H1 (cell line): ENCODE measurements around the gene ADAMTS3. TPM values are rescaled to one million over a fixed set of nuclear protein-coding genes. Genes with fewer than 3 reads are reported as not detected.

Source experiments
- CTCF ChIA-PET: fragments of 300-600 bp; sonication (Branson Sonifier 250); formaldehyde crosslinking; loops from one replicate; lab custom pipeline; 2021; ENCODE audit not compliant: partially characterized antibody; lab: Charles Lee
- POLR2A ChIA-PET: fragments of 300-600 bp; sonication (Branson Sonifier 250); formaldehyde crosslinking; loops from one replicate; lab custom pipeline; 2021; ENCODE audit warnings: inconsistent platforms; ENCODE audit not compliant: partially characterized antibody; lab: Charles Lee
- DNase-seq, 2 experiments: peaks; one replicate each; pipeline versions ENCODE4 v3.0.0 to v3.0.0-alpha.2; 2010 to 2022; ENCODE audit warnings: low spot score in 2 of 2, low read depth in 1 of 2, mixed read lengths in 1 of 2
- FAIRE-seq: peaks from 2 replicates; lab custom pipeline; 2011; peaks lifted over from hg19 to GRCh38; lab: Jason Lieb, UNC
- H2AFZ ChIP-seq: 2 replicates; pipeline ENCODE4 v1.8.1; 2012; ENCODE audit warnings: low read length, inconsistent platforms
- H2AK5ac ChIP-seq: 2 replicates; pipeline ENCODE4 v1.6.1; 2013; ENCODE audit warnings: low read depth, low read length
- H2BK120ac ChIP-seq: replicated peaks from 2 replicates; pipeline ENCODE3; 2013; ENCODE audit warnings: low read depth, low read length, inconsistent platforms
- H2BK12ac ChIP-seq: 2 replicates; pipeline ENCODE4 v1.6.1; 2013; ENCODE audit warnings: low read depth, low read length
- H2BK15ac ChIP-seq: 2 replicates; pipeline ENCODE4 v1.6.1; 2013; ENCODE audit warnings: low read length
- H2BK20ac ChIP-seq: 2 replicates; pipeline ENCODE4 v1.6.1; 2013; ENCODE audit warnings: low read length
- H2BK5ac ChIP-seq: 2 replicates; pipeline ENCODE4 v1.6.1; 2013; ENCODE audit warnings: low read depth, low read length
- H3K14ac ChIP-seq: 2 replicates; pipeline ENCODE4 v1.6.1; 2013; ENCODE audit warnings: inconsistent platforms; ENCODE audit not compliant: insufficient read length
- H3K18ac ChIP-seq: 2 replicates; pipeline ENCODE4 v1.6.1; 2013; ENCODE audit warnings: low read length; ENCODE audit errors: extremely low read depth
- H3K23ac ChIP-seq: 2 replicates; pipeline ENCODE4 v1.6.1; 2013; ENCODE audit warnings: inconsistent platforms; ENCODE audit not compliant: insufficient read length
- H3K23me2 ChIP-seq: 2 replicates; pipeline ENCODE4 v1.6.1; 2013; ENCODE audit warnings: low read depth, low read length
- H3K27ac ChIP-seq: 2 replicates; pipeline ENCODE4 v1.6.1; 2011; ENCODE audit warnings: low read depth, low read length, inconsistent platforms
- H3K27me3 ChIP-seq, 4 experiments: replicated peaks in 1 of 4; 1 replicate in 1 of 4; 2 replicates in 3 of 4; pipeline versions ENCODE4 v1.6.1 to v1.8.1; 2011 to 2013; ENCODE audit warnings: low read length in 3 of 4, mild to moderate bottlenecking in 3 of 4, inconsistent platforms in 2 of 4, mixed read lengths in 2 of 4, moderate library complexity in 1 of 4; ENCODE audit not compliant: control insufficient read depth in 3 of 4, insufficient read depth in 3 of 4; ENCODE audit errors: extremely low read depth in 1 of 4
- H3K36me3 ChIP-seq, 4 experiments: 2 replicates each; pipeline versions ENCODE4 v1.6.1 to v1.8.1; 2011 to 2013; ENCODE audit warnings: mild to moderate bottlenecking in 4 of 4, low read length in 3 of 4, moderate library complexity in 2 of 4, control low read depth in 1 of 4, inconsistent platforms in 1 of 4; ENCODE audit not compliant: insufficient read depth in 4 of 4, control insufficient read depth in 2 of 4
- H3K4ac ChIP-seq: replicated peaks from 2 replicates; pipeline ENCODE3; 2013; ENCODE audit warnings: low read length, low read depth, mixed read lengths, inconsistent platforms; ENCODE audit not compliant: insufficient read length
- H3K4me1 ChIP-seq, 4 experiments: replicated peaks in 1 of 4; 1 replicate in 1 of 4; 2 replicates in 3 of 4; pipeline versions ENCODE4 v1.6.1 to v1.8.1; 2011 to 2013; ENCODE audit warnings: low read length in 3 of 4, inconsistent platforms in 2 of 4, mixed read lengths in 1 of 4; ENCODE audit not compliant: insufficient read depth in 4 of 4, control insufficient read depth in 3 of 4
- H3K4me2 ChIP-seq, 2 experiments: 2 replicates each; pipeline versions ENCODE4 v1.6.1 to v1.8.1; 2011 to 2013; ENCODE audit warnings: low read depth in 2 of 2, low read length in 2 of 2, control low read depth in 1 of 2, inconsistent platforms in 1 of 2, mild to moderate bottlenecking in 1 of 2; ENCODE audit not compliant: insufficient read depth in 1 of 2
- H3K4me3 ChIP-seq, 4 experiments: fragments of 200-600, 300-600 bp in 1 of 4; sonication (generic), shearing (Covaris generic), sonication (Bioruptor Twin) in 1 of 4; 2 replicates each; pipeline versions ENCODE4 v1.5.1 to v1.8.1; 2011 to 2016; ENCODE audit warnings: low read length in 4 of 4, low read depth in 3 of 4, control low read depth in 2 of 4, inconsistent platforms in 2 of 4, mild to moderate bottlenecking in 2 of 4, mixed read lengths in 1 of 4, moderate library complexity in 1 of 4; ENCODE audit not compliant: insufficient read depth in 2 of 4; ENCODE audit errors: extremely low read depth in 1 of 4
- H3K56ac ChIP-seq: replicated peaks from 2 replicates; pipeline ENCODE3; 2013; ENCODE audit warnings: low read depth, mild to moderate bottlenecking, mixed read lengths, low read length, inconsistent platforms; ENCODE audit not compliant: insufficient read length
- H3K79me1 ChIP-seq: 2 replicates; pipeline ENCODE4 v1.6.1; 2013; ENCODE audit warnings: low read depth, low read length, control low read depth
- H3K79me2 ChIP-seq, 2 experiments: 2 replicates each; pipeline versions ENCODE4 v1.6.1 to v1.8.1; 2012 to 2013; ENCODE audit warnings: low read length in 2 of 2, mild to moderate bottlenecking in 2 of 2, inconsistent platforms in 1 of 2; ENCODE audit not compliant: insufficient read depth in 2 of 2, control insufficient read depth in 1 of 2
- H3K9ac ChIP-seq, 4 experiments: replicated peaks in 1 of 4; 1 replicate in 1 of 4; 2 replicates in 3 of 4; pipeline versions ENCODE4 v1.6.1 to v1.8.1; 2011 to 2013; ENCODE audit warnings: low read depth in 3 of 4, low read length in 3 of 4, control low read depth in 2 of 4, mild to moderate bottlenecking in 2 of 4, moderate library complexity in 2 of 4, inconsistent platforms in 1 of 4; ENCODE audit errors: extremely low read depth in 1 of 4
- H3K9me3 ChIP-seq, 2 experiments: 2 replicates each; pipeline versions ENCODE4 v1.6.1 to v1.8.1; 2012 to 2013; ENCODE audit warnings: mild to moderate bottlenecking in 2 of 2, moderate library complexity in 2 of 2, control low read depth in 1 of 2, inconsistent platforms in 1 of 2, low read depth in 1 of 2, low read length in 1 of 2, mixed read lengths in 1 of 2; ENCODE audit not compliant: insufficient read depth in 2 of 2
- H4K20me1 ChIP-seq, 2 experiments: replicated peaks in 1 of 2; 2 replicates each; pipeline versions ENCODE3 to v1.8.1; 2011 to 2013; ENCODE audit warnings: inconsistent platforms in 2 of 2, low read length in 2 of 2, mild to moderate bottlenecking in 1 of 2; ENCODE audit not compliant: insufficient read depth in 2 of 2, control insufficient read depth in 1 of 2
- H4K5ac ChIP-seq: 2 replicates; pipeline ENCODE4 v1.6.1; 2013; ENCODE audit warnings: low read length, low read depth, mixed read lengths, inconsistent platforms; ENCODE audit not compliant: insufficient read length
- H4K8ac ChIP-seq: 2 replicates; pipeline ENCODE4 v1.8.0; 2013; ENCODE audit warnings: mild to moderate bottlenecking, moderate library complexity, low read length, inconsistent platforms; ENCODE audit not compliant: insufficient read depth; ENCODE audit errors: extremely low read depth
- H4K91ac ChIP-seq: replicated peaks from 2 replicates; pipeline ENCODE3; 2013; ENCODE audit warnings: low read length, mixed read lengths, inconsistent platforms; ENCODE audit not compliant: insufficient read length
- HDAC2 ChIP-seq, 2 experiments: fragments of 300-600 bp in 1 of 2; sonication (generic) in 1 of 2; IDR thresholded peaks; 2 replicates each; pipeline ENCODE4 v1.6.1; 2011 to 2012; ENCODE audit warnings: low read depth in 2 of 2, low read length in 2 of 2, mild to moderate bottlenecking in 2 of 2, moderate library complexity in 2 of 2, borderline replicate concordance in 1 of 2, inconsistent platforms in 1 of 2
- RNF2 ChIP-seq: fragments of 200-900, 300-1000 bp; sonication (generic); IDR thresholded peaks from 2 replicates; pipeline ENCODE4 v1.7.1; 2016; ENCODE audit warnings: borderline replicate concordance, low read depth, mild to moderate bottlenecking, antibody characterized with exemption, low read length; ENCODE audit not compliant: poor library complexity, severe bottlenecking; ENCODE audit errors: missing control alignments
- SIX5 ChIP-seq: IDR thresholded peaks from 2 replicates; pipeline ENCODE4 v1.6.1; 2011; ENCODE audit warnings: mild to moderate bottlenecking, low read depth, low read length
- WGBS, 2 experiments: shearing (Covaris generic) in 1 of 2; methylation state at CpG; one replicate each; pipeline versions ENCODE4 v1.1.6 to v1.1.7; 2013 to 2015; ENCODE audit warnings: low lambda C conversion rate in 2 of 2, mixed read lengths in 2 of 2, inconsistent platforms in 1 of 2, low coverage in 1 of 2, missing lambda C conversion rate in 1 of 2; ENCODE audit not compliant: insufficient replicate concordance in 2 of 2, insufficient coverage in 1 of 2, insufficient read length in 1 of 2; ENCODE audit errors: extremely low coverage in 1 of 2, missing lambda C conversion rate in 1 of 2; 5-methylcytosine and 5-hydroxymethylcytosine counted together
- polyA plus RNA-seq, 7 experiments: library from polyadenylated mRNA; depleted of rRNA in 3 of 7; stranded (reverse) in 5 of 7; unstranded in 2 of 7; fragments of >200 nt in 5 of 7; fragments of 200-250 nt in 2 of 7; gene quantifications; 1 replicate in 5 of 7; 2 replicates in 1 of 7; 4 replicates in 1 of 7; pipeline versions ENCODE4 v1.2.1 to v1.2.3, GENCODE V29; 2011 to 2013; ENCODE audit warnings: missing spikeins in 2 of 7, mixed read lengths in 2 of 7
- total RNA-seq: library from RNA; stranded (reverse); fragmentation: NEBNext Ultra II Directional; extraction: Animal tissue kit (Norgen Biotek cat#: 25700); gene quantifications from 2 replicates; pipeline ENCODE4 v1.2.1, GENCODE V29; 2021
- TF ChIP-seq, protein P1 (sequence below): IDR thresholded peaks from 2 replicates; pipeline ENCODE4 v1.6.1; 2012; ENCODE audit warnings: inconsistent platforms

The ADAMTS3 gene
- total and polyA plus RNA-seq, 2 of the 8 experiments (the other 6 are each of a cell fraction or from before 2014, with no cell fraction given): 1.3 to 3.4 TPM

DNA sequence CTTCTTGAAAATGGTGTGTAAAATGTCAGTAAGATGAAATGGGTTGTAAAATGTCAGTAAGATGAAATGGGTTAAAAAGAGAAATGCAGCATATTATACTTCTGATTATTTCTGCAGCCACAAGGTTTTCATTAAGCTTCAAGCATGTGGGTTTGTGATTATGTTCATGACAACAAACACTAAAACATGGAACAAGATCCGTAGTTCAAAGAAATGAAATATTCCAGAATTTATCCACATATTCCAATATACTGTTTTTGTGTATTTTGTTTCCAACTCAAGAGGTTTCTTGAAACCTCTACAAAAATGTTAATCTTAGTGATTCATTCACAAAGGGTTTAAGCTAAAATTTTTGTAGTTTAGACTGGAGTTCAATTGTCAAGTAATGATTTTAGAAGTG is 84.0 kb downstream of the ADAMTS3 start:
- Histone ChIP-seq H3K36me3 (no peaks in the 10 kb centered on the region), H4K5ac (no peak overlapping the region), H4K91ac (no peak overlapping the region), H3K27ac (no peak overlapping the region), H2BK120ac (no peak overlapping the region), H4K8ac (no peak overlapping the region), H3K9me3 (no peaks in the 10 kb centered on the region), H3K27me3 (no peaks in the 10 kb centered on the region), H3K56ac (no peak overlapping the region), H3K23ac (no peak overlapping the region), H2BK5ac (no peak overlapping the region), H2AK5ac (no peak overlapping the region), H2BK12ac (no peak overlapping the region), H3K4me1 (no peaks in the 10 kb centered on the region), H3K18ac (no peak overlapping the region), H3K4ac (no peak overlapping the region), H2BK15ac (no peak overlapping the region), H2AFZ (no peak overlapping the region), H3K23me2 (no peaks in the 10 kb centered on the region), H2BK20ac (no peak overlapping the region), H3K4me3 (no peak overlapping the region), H4K20me1 (no peaks in the 10 kb centered on the region), H3K4me2 (no peak overlapping the region), H3K14ac (no peak overlapping the region), H3K9ac (no peak overlapping the region), H3K79me2 (no peaks in the 10 kb centered on the region), H3K79me1 (no peaks in the 10 kb centered on the region)
- DNase-seq: no peak
- ChIA-PET POLR2A (no interaction called here), CTCF (interaction anchor here (0.6 to 0.9 kb wide), 3 partner anchors 20 to 184 kb away, joined by 3 to 4 read pairs (median 3); no protein-coding TSS in a partner anchor)
- 83% methylated on average over 1 of the region's 1 CpG; no CpG with 5 or more reads in 1 of the 2 experiments for WGBS, 2 experiments
- FAIRE-seq: no peak
- TF ChIP-seq RNF2 (no peak), HDAC2 (IDR thresholded peaks at IDR 0.05; ENCODE audit: borderline replicate concordance in 1 of 2, low read depth in 2 of 2, low read length in 2 of 2) (no peak), SIX5 (no peak)
- TF ChIP-seq, protein P1, sequence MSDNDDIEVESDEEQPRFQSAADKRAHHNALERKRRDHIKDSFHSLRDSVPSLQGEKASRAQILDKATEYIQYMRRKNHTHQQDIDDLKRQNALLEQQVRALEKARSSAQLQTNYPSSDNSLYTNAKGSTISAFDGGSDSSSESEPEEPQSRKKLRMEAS: no peak
